Type B pancreatic cell (in vitro differentiated cells): Measurements from ENCODE around the gene FBXL12. TPM values are rescaled to one million over a fixed set of nuclear protein-coding genes. Genes with fewer than 3 reads are reported as not detected.
"Not testable (repeated sequence)": the region's sequence is repeated elsewhere in the genome, so short reads cannot be mapped to it uniquely, and the experiment has no call there.

Source experiments
- DNase-seq: peaks from one replicate; pipeline ENCODE4 v3.0.0; 2021; ENCODE audit warnings: mixed read lengths; ENCODE audit not compliant: unreplicated experiment; ENCODE audit errors: extremely low spot score
- H3K27ac Mint-ChIP-seq: 2 replicates; pipeline ENCODE4 v1.8.0; 2021; ENCODE audit warnings: mild to moderate bottlenecking, mixed read lengths
- H3K27me3 Mint-ChIP-seq: 2 replicates; pipeline ENCODE4 v1.8.0; 2021; ENCODE audit warnings: mixed read lengths
- H3K36me3 Mint-ChIP-seq: 2 replicates; pipeline ENCODE4 v1.8.0; 2021; ENCODE audit warnings: mixed read lengths
- H3K4me1 Mint-ChIP-seq: one replicate; pipeline ENCODE4 v1.8.0; 2021; ENCODE audit warnings: mixed read lengths; ENCODE audit not compliant: unreplicated experiment
- H3K4me3 Mint-ChIP-seq: 2 replicates; pipeline ENCODE4 v1.8.0; 2021; ENCODE audit warnings: mild to moderate bottlenecking, mixed read lengths
- H3K9me3 Mint-ChIP-seq: 2 replicates; pipeline ENCODE4 v1.8.0; 2021; ENCODE audit warnings: mixed read lengths
- total RNA-seq: library from RNA; stranded (reverse); gene quantifications from 2 replicates; pipeline ENCODE4 v1.2.1, GENCODE V29; 2021; ENCODE audit warnings: low replicate concordance
- TF ChIP-seq, protein P1 (sequence below): fragments of 200-600 bp; sonication (generic); conservative IDR thresholded peaks from 2 replicates; pipeline ENCODE4 v1.5.0; 2021; ENCODE audit warnings: antibody characterized with exemption, mild to moderate bottlenecking

FBXL12 gene
- total RNA-seq, 1 donor from 2014 or later = 27.8 TPM

DNA sequence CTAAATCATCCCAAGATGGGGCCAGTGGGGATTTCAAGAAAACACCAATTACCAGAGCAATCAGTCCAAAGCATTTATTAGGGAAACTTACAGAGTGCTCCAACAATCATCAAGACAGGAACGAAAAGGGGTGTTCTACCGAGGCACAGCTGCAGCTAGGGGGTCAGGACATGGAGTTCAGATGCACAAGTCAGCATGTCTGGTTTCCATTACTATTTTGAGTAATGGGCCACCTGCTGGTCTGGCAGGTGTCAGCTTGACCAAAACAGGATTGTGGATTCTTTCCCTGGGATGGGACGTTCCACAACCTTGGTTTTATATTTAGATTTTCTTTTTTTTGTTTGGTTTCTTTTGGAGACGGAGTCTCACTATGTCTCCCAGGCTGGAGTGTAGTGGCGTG lies 4.9 kb upstream of the FBXL12 start:
- DNase-seq = no peak
- H3K36me3 Mint-ChIP-seq = peaks cover 4% of the 10 kb centered on the region
- H3K27me3 Mint-ChIP-seq = no peaks in the 10 kb centered on the region
- H3K9me3 Mint-ChIP-seq = no peaks in the 10 kb centered on the region
- H3K4me1 Mint-ChIP-seq = peaks cover 22% of the 10 kb centered on the region
- peak overlapping the region; percentile 54 for H3K4me3 Mint-ChIP-seq
- TF ChIP-seq, protein P1, sequence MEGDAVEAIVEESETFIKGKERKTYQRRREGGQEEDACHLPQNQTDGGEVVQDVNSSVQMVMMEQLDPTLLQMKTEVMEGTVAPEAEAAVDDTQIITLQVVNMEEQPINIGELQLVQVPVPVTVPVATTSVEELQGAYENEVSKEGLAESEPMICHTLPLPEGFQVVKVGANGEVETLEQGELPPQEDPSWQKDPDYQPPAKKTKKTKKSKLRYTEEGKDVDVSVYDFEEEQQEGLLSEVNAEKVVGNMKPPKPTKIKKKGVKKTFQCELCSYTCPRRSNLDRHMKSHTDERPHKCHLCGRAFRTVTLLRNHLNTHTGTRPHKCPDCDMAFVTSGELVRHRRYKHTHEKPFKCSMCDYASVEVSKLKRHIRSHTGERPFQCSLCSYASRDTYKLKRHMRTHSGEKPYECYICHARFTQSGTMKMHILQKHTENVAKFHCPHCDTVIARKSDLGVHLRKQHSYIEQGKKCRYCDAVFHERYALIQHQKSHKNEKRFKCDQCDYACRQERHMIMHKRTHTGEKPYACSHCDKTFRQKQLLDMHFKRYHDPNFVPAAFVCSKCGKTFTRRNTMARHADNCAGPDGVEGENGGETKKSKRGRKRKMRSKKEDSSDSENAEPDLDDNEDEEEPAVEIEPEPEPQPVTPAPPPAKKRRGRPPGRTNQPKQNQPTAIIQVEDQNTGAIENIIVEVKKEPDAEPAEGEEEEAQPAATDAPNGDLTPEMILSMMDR = no peak
- H3K27ac Mint-ChIP-seq = peak overlapping the region; percentile 17

DNA sequence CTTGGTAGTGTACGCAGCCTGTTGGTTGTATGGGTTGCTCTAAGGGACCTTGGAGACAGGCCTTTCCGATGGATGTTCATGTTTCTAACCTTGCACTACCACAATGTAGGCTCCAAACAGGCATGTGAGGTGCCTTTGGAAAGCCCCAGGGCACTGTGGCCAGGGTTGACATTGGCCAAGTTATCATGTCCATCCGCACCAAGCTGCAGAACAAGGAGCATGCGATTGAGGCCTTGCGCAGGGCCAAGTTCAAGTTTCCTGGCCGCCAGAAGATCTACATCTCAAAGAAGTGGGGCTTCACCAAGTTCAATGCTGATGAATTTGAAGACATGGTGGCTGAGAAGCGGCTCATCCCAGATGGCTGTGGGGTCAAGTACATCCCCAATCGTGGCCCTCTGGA lies 1.2 kb upstream of the FBXL12 start:
- Mint-ChIP-seq H3K27ac (peak overlapping the region; percentile 98), H3K4me1 (peaks cover 25% of the 10 kb centered on the region), H3K4me3 (peak overlapping the region; percentile 93), H3K36me3 (peaks cover 11% of the 10 kb centered on the region)
- H3K9me3 Mint-ChIP-seq, H3K27me3 Mint-ChIP-seq, DNase-seq: not testable (repeated sequence)

DNA sequence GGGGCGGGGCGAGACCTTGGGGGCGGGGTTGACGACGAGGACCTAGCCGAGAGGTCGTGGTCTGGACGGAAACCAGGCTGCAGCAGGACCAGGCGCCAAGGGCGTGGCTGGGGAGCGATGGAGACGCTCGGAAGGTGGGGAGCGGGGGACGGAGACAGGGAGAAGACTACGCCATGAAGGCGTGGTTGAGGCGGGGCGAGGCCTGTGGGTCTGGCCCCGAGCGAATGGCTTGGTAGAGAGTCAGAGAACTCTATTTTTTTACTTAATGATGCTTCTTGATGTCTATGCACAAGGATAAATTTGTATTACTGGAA lies 674 bp upstream of the FBXL12 start:
- Mint-ChIP-seq H3K36me3 (peaks cover 11% of the 10 kb centered on the region), H3K27me3 (no peaks in the 10 kb centered on the region), H3K4me3 (peak overlapping the region; percentile 93), H3K27ac (peak overlapping the region; percentile 98), H3K4me1 (peaks cover 25% of the 10 kb centered on the region), H3K9me3 (no peaks in the 10 kb centered on the region)
- DNase-seq = no peak
- TF ChIP-seq, protein P1 = no peak

DNA sequence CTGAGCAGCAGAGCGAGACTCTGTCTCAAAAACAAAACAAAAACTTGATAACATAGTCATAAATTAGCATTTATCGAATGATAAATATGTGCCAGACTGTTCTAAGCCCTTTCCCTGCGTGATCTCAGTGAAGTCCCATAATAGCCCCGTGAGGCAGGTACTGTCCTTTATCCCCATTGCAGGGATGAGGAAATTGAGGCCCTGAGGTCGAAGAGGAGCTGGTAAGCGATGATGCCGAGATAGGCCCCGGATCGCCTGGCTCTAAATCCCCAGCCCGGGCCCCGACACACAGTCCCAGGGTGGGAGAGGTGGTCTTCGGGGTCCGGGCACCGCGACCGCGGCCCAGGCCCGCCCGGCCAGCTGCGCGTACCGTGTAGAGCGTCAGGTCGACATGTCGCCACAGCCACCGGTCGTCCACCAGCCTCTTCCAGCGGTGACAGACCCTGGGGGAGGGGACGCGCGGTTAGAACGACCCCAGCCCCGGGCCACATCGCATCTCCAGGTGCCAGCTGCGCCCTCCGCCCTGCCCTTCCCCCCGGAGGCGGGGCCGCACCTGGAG lies 625 bp downstream of the FBXL12 start:
- H3K4me1 Mint-ChIP-seq = peaks cover 25% of the 10 kb centered on the region
- H3K4me3 Mint-ChIP-seq = peak overlapping the region; percentile 93
- H3K27me3 Mint-ChIP-seq = no peaks in the 10 kb centered on the region
- peak; percentile 72 for DNase-seq
- no peaks in the 10 kb centered on the region for H3K9me3 Mint-ChIP-seq
- TF ChIP-seq, protein P1 = no peak
- peaks cover 15% of the 10 kb centered on the region for H3K36me3 Mint-ChIP-seq
- peak overlapping the region; percentile 98 for H3K27ac Mint-ChIP-seq

DNA sequence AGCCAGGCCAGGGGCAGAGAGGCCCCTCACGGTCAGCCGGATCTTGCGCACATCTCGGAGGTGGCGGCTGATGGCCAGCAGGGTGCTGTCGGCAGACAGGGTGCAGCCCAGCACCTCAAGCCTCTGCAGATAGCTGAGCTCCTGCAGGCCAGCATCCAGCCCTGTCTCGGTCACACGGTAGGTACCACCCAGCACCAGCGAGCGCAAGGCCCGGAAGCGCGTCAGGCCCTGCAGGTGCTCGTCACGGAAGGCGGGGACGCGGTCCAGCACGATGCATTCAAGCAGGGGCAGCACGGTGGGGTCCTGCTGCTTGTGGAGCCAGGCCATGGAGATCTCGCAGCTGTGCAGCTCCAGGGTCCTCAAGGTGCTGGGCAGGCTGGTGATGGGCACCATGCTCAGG lies 7.7 kb downstream of the FBXL12 start:
- TF ChIP-seq, protein P1 = no peak
- Mint-ChIP-seq H3K27ac (no peak overlapping the region), H3K36me3 (peaks cover 8% of the 10 kb centered on the region)

DNA sequence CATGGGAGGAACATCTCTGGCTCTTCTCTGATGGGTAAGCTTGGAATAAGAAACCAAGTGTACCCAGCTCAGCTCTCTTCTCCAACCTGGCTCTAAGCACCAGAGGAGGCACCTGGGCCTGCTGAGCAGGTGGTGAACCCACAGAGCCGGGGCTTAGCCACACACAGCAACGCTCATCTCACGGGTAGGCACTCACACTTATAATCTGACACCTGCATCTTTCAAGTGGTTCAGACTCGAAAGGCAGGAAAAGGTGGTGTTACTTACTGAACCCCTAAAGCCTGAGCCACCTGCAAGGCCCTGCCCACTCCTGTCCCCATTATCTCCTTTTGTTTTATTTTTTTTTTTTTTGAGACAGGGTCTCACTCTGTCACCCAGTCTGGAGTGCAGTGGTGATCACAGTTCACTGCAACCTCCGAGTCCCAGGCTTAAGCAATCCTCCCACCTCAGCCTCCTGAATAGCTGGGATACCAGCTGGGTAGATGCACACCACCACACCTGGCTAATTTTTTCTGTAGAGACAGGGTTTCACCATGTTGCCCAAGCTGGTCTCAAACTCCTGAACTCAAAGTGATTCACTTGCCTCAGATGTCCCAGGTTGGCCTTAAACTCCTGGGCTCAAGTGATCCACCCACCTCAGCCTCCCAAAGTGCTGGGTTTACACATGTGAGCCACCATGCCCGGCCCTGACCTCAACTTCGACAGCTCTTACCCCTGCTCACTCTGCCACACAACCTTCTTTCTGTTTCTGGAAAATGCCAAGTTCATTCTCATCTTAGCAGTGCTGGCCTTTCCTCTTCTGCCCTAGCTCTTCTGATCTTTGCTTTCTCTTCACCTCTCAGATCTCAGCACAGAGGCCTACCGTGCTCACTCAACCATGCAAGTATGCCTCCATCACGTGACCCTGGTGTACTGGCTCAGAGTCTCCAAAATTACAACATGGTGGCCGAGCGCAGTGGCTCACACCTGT lies 9.7 kb downstream of the FBXL12 start:
- no peaks in the 10 kb centered on the region for H3K27me3 Mint-ChIP-seq
- H3K27ac Mint-ChIP-seq = no peak overlapping the region

More for the DNA sequence above, 7.7 kb downstream of the FBXL12 start:
- H3K27me3 Mint-ChIP-seq = no peaks in the 10 kb centered on the region
- H3K4me1 Mint-ChIP-seq = no peaks in the 10 kb centered on the region
- H3K9me3 Mint-ChIP-seq = no peaks in the 10 kb centered on the region
- no peak for DNase-seq
- no peak overlapping the region for H3K4me3 Mint-ChIP-seq

More for the DNA sequence above, 9.7 kb downstream of the FBXL12 start:
- DNase-seq = no peak
- H3K36me3 Mint-ChIP-seq = peaks cover 7% of the 10 kb centered on the region
- H3K4me1 Mint-ChIP-seq = no peaks in the 10 kb centered on the region
- H3K4me3 Mint-ChIP-seq = no peak overlapping the region
- TF ChIP-seq, protein P1 = no peak
- H3K9me3 Mint-ChIP-seq = no peaks in the 10 kb centered on the region
